HL-60 (cell line): Measurements from ENCODE around the gene ZNF74.

Experiments used
- DNase-seq, 2 experiments: peaks; one replicate each; pipeline ENCODE4 v3.0.0-alpha.2; 2010 to 2020; ENCODE audit warnings: low read depth in 1 of 2, low spot score in 1 of 2
- H3K27ac ChIP-seq: fragments of 250-450 bp; sonication (Bioruptor Pico); replicated peaks from 2 replicates; pipeline ENCODE4 v1.5.1; 2020; ENCODE audit warnings: mild to moderate bottlenecking, moderate library complexity
- H3K27me3 ChIP-seq: fragments of 250-450 bp; sonication (Bioruptor Pico); 2 replicates; pipeline ENCODE4 v1.5.1; 2021; ENCODE audit warnings: mild to moderate bottlenecking, moderate library complexity; ENCODE audit not compliant: insufficient read depth, poor library complexity, severe bottlenecking
- H3K4me3 ChIP-seq: replicated peaks from 2 replicates; pipeline ENCODE4 v1.5.1; 2011; ENCODE audit warnings: mild to moderate bottlenecking, control low read depth, low read length; ENCODE audit not compliant: insufficient read depth
- GABPA ChIP-seq: IDR thresholded peaks from 2 replicates; pipeline ENCODE4 v1.6.1; 2012; ENCODE audit warnings: low read depth
- POLR2AphosphoS5 ChIP-seq: IDR thresholded peaks from 2 replicates; pipeline ENCODE4 v1.6.1; 2012; ENCODE audit warnings: low read depth
- REST ChIP-seq: IDR thresholded peaks from 2 replicates; pipeline ENCODE4 v1.6.1; 2012; ENCODE audit warnings: low read depth; ENCODE audit not compliant: insufficient replicate concordance
- SPI1 ChIP-seq: IDR thresholded peaks from 2 replicates; pipeline ENCODE4 v1.6.1; 2012; ENCODE audit warnings: low read depth, mild to moderate bottlenecking, borderline replicate concordance
- TF ChIP-seq, protein P1 (sequence below): IDR thresholded peaks from one replicate; pipeline ENCODE4 v1.5.1; 2011; ENCODE audit warnings: low read length, control low read depth, inconsistent platforms; ENCODE audit not compliant: insufficient read depth

Gene ZNF74

DNA sequence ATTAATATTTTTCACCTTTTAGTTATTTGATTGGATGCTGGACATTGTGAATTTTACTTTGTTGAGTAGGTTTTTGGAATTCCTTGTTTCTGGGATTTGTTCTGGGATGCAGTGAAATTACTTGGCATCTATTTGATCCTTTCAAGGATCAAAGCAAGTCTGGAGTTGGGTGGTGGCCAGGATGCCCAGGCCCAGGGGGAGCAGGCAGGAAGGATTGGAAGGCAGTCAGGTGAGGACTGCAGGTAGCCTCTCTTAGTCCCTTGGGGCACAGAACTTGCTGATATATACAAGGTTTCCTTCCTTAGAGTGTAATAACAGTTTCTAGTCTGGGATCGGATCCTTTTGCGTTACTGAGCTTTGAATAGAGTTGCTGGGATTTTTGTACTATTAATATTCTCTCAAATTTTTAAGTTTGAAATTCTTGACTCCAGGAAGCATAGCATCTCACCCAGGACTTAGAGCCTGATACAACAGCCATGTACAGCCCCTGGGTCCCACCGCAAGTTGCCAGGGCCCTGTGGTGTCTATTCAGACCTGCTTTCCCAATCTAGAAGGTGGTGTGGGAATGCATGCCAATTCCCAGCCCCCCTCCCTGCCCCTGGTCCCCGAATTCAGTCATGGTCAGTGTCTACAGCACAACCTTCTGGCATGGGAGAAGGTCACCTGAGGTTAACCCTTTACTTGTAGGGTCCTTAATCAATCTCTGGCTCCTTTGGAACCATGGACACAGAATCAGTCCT, 6.1 kb downstream of the ZNF74 start:
- no peak overlapping the region for H3K4me3 ChIP-seq
- DNase-seq, result no peak
- H3K27me3 ChIP-seq, result no peaks in the 10 kb centered on the region
- H3K27ac ChIP-seq, result no peak overlapping the region
- TF ChIP-seq SPI1 (no peak), REST (no peak), POLR2AphosphoS5 (no peak)
- TF ChIP-seq, protein P1, sequence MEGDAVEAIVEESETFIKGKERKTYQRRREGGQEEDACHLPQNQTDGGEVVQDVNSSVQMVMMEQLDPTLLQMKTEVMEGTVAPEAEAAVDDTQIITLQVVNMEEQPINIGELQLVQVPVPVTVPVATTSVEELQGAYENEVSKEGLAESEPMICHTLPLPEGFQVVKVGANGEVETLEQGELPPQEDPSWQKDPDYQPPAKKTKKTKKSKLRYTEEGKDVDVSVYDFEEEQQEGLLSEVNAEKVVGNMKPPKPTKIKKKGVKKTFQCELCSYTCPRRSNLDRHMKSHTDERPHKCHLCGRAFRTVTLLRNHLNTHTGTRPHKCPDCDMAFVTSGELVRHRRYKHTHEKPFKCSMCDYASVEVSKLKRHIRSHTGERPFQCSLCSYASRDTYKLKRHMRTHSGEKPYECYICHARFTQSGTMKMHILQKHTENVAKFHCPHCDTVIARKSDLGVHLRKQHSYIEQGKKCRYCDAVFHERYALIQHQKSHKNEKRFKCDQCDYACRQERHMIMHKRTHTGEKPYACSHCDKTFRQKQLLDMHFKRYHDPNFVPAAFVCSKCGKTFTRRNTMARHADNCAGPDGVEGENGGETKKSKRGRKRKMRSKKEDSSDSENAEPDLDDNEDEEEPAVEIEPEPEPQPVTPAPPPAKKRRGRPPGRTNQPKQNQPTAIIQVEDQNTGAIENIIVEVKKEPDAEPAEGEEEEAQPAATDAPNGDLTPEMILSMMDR, result no peak

- TF ChIP-seq POLR2AphosphoS5, result no peak
- no peak for TF ChIP-seq SPI1
- TF ChIP-seq REST, result no peak
- no peak for TF ChIP-seq GABPA
- TF ChIP-seq, protein P1, result no peak
- no peak overlapping the region for H3K4me3 ChIP-seq
- H3K27ac ChIP-seq, result no peak overlapping the region
- no peak for DNase-seq
- H3K27me3 ChIP-seq, result no peaks in the 10 kb centered on the region
These were observed 6.8 kb downstream of the ZNF74 start for GRCh38 chr22:20400606-20401375.

GRCh38 chr22:20401376-20402014, 7.5 kb downstream of the ZNF74 start:
- H3K27me3 ChIP-seq, result no peaks in the 10 kb centered on the region
- no peak overlapping the region for H3K4me3 ChIP-seq
- TF ChIP-seq, protein P1, result no peak
- TF ChIP-seq POLR2AphosphoS5 (no peak), SPI1 (no peak)
- DNase-seq, result no peak
- no peak overlapping the region for H3K27ac ChIP-seq
